ENCODE results near the gene PCYOX1L. TPM values are rescaled to one million over a fixed set of nuclear protein-coding genes. Genes with fewer than 3 reads are reported as not detected.
A peak's percentile ranks its signal among the peaks of the same experiment; 100 is the strongest.

Gene PCYOX1L
- polyA plus RNA-seq, 4 donors, result 15.8 to 18.8 (median 18.3) TPM

GRCh38 chr5:149405550-149406202, 47.8 kb downstream of the PCYOX1L start:
- DNase-seq (ENCODE audit: low read depth in 4 of 4, low spot score in 3 of 4), result no peak

- peak in 2 of 4 donors; percentile 46 to 53 for DNase-seq (ENCODE audit: low read depth in 4 of 4, low spot score in 3 of 4)
Measured at GRCh38 chr5:149406203-149406978, 48.5 kb downstream of the PCYOX1L start.

- no peak for DNase-seq (ENCODE audit: low read depth in 4 of 4, low spot score in 3 of 4)
Measured at GRCh38 chr5:149406979-149407306, 49.1 kb downstream of the PCYOX1L start.

- DNase-seq (ENCODE audit: low read depth in 4 of 4, low spot score in 3 of 4), result no peak
Measured at GRCh38 chr5:149407323-149408251, 49.7 kb downstream of the PCYOX1L start.

GRCh38 chr5:149408252-149409099, 50.6 kb downstream of the PCYOX1L start:
- DNase-seq (ENCODE audit: low read depth in 4 of 4, low spot score in 3 of 4), result no peak

GRCh38 chr5:149409268-149409948, 51.6 kb downstream of the PCYOX1L start:
- DNase-seq (ENCODE audit: low read depth in 4 of 4, low spot score in 3 of 4), result no peak

- DNase-seq (ENCODE audit: low read depth in 4 of 4, low spot score in 3 of 4), result no peak
Measured at GRCh38 chr5:149410071-149410470, 52.2 kb downstream of the PCYOX1L start.

- no peak for DNase-seq (ENCODE audit: low read depth in 4 of 4, low spot score in 3 of 4)
Measured at GRCh38 chr5:149410721-149411432, 53.0 kb downstream of the PCYOX1L start.

GRCh38 chr5:149411738-149412519, 54.1 kb downstream of the PCYOX1L start:
- DNase-seq (ENCODE audit: low read depth in 4 of 4, low spot score in 3 of 4), result no peak

- DNase-seq (ENCODE audit: low read depth in 4 of 4, low spot score in 3 of 4), result no peak
Measured at GRCh38 chr5:149412783-149413476, 55.1 kb downstream of the PCYOX1L start.

- DNase-seq (ENCODE audit: low read depth in 4 of 4, low spot score in 3 of 4), result no peak
Measured at GRCh38 chr5:149413477-149414210, 55.8 kb downstream of the PCYOX1L start.

GRCh38 chr5:149414405-149415065, 56.7 kb downstream of the PCYOX1L start:
- no peak for DNase-seq (ENCODE audit: low read depth in 4 of 4, low spot score in 3 of 4)

- no peak for DNase-seq (ENCODE audit: low read depth in 4 of 4, low spot score in 3 of 4)
Measured at GRCh38 chr5:149415066-149415967, 57.5 kb downstream of the PCYOX1L start.

GRCh38 chr5:149416987-149417710, 59.3 kb downstream of the PCYOX1L start:
- peak in 2 of 4 donors; percentile 60 to 67 for DNase-seq (ENCODE audit: low read depth in 4 of 4, low spot score in 3 of 4)

Measured in left renal pelvis (tissue), 4 donors.